Measurements from ENCODE around the gene RNF13. TPM values are rescaled to one million over a fixed set of nuclear protein-coding genes. Genes with fewer than 3 reads are reported as not detected.

Gene RNF13
- total RNA-seq, 1 donor from 2014 or later, result 124 TPM

DNA sequence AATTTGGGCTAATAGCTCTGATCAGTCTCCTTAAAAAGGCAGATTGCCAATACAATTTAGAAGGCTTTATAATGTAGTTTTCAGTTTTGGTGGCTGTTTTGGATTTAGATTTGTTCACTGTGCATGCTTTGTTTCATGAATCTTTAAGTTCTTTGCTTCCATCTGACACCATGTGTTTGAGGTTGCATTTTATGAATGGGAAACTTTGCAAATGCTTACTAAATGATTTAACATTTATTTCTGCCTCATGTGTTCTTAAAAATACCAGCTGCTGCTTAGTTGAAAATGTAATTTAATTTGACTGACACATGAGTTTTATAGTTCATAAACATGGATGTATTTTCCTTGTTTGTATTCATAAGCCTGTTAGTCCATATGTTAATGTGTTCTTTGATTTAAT lies 78.6 kb downstream of the RNF13 start:
- no peaks in the 10 kb centered on the region for H3K27me3 ChIP-seq (ENCODE audit: control insufficient read depth, insufficient read depth, low read length)
- no peak overlapping the region for H3K4me3 ChIP-seq (ENCODE audit: low read depth, low read length)
- no peak for TF ChIP-seq CTCF (IDR thresholded peaks at IDR 0.05; ENCODE audit: insufficient read depth, low read length, severe bottlenecking)
- H3K36me3 ChIP-seq (ENCODE audit: control insufficient read depth, insufficient read depth, low read length), result no peaks in the 10 kb centered on the region
- no peak for FAIRE-seq
- DNase-seq (ENCODE audit: low read depth), result no peak

DNA sequence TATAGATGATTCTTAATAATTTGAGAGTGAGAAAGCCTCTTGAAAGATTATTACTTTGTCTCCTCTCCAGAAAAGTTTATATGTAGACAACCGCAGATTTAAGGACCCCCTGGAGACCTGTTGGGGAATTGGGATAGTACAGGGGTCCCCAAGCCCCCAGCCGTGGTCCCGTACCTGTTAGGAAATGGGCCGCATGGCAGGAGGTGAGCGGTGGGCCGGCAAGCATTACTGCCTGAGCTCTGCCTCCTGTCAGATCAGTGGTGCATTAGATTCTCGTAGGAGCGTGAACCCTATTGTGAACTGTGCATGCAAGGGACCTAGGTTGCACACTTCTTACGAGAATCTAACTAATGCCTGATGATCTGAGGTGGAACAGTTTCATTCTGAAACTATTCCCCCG lies 79.4 kb downstream of the RNF13 start:
- FAIRE-seq (no peak), DNase-seq (ENCODE audit: low read depth) (no peak)
- Histone ChIP-seq H3K4me3 (ENCODE audit: low read depth, low read length) (no peak overlapping the region), H3K36me3 (ENCODE audit: control insufficient read depth, insufficient read depth, low read length) (no peaks in the 10 kb centered on the region), H3K27me3 (ENCODE audit: control insufficient read depth, insufficient read depth, low read length) (no peaks in the 10 kb centered on the region)
- TF ChIP-seq CTCF (IDR thresholded peaks at IDR 0.05; ENCODE audit: insufficient read depth, low read length, severe bottlenecking), result no peak

- Histone ChIP-seq H3K4me3 (ENCODE audit: low read depth, low read length) (no peak overlapping the region), H3K27me3 (ENCODE audit: control insufficient read depth, insufficient read depth, low read length) (no peaks in the 10 kb centered on the region), H3K36me3 (ENCODE audit: control insufficient read depth, insufficient read depth, low read length) (no peaks in the 10 kb centered on the region)
- FAIRE-seq, result no peak
- TF ChIP-seq CTCF (IDR thresholded peaks at IDR 0.05; ENCODE audit: insufficient read depth, low read length, severe bottlenecking), result no peak
- DNase-seq (ENCODE audit: low read depth), result peak; percentile 8
Observed at GRCh38 chr3:149894205-149894604, 81.2 kb downstream of the RNF13 start.

- Histone ChIP-seq H3K4me3 (ENCODE audit: low read depth, low read length) (no peak overlapping the region), H3K27me3 (ENCODE audit: control insufficient read depth, insufficient read depth, low read length) (no peaks in the 10 kb centered on the region), H3K36me3 (ENCODE audit: control insufficient read depth, insufficient read depth, low read length) (no peaks in the 10 kb centered on the region)
- TF ChIP-seq CTCF (IDR thresholded peaks at IDR 0.05; ENCODE audit: insufficient read depth, low read length, severe bottlenecking), result no peak
- no peak for DNase-seq (ENCODE audit: low read depth)
- no peak for FAIRE-seq
Observed at GRCh38 chr3:149895339-149895738, 82.3 kb downstream of the RNF13 start.

- FAIRE-seq, result no peak
- no peak for TF ChIP-seq CTCF (IDR thresholded peaks at IDR 0.05; ENCODE audit: insufficient read depth, low read length, severe bottlenecking)
- H3K36me3 ChIP-seq (ENCODE audit: control insufficient read depth, insufficient read depth, low read length), result no peaks in the 10 kb centered on the region
- no peak for DNase-seq (ENCODE audit: low read depth)
- H3K27me3 ChIP-seq (ENCODE audit: control insufficient read depth, insufficient read depth, low read length), result no peaks in the 10 kb centered on the region
- no peak overlapping the region for H3K4me3 ChIP-seq (ENCODE audit: low read depth, low read length)
Observed at GRCh38 chr3:149895769-149896168, 82.8 kb downstream of the RNF13 start.

DNA sequence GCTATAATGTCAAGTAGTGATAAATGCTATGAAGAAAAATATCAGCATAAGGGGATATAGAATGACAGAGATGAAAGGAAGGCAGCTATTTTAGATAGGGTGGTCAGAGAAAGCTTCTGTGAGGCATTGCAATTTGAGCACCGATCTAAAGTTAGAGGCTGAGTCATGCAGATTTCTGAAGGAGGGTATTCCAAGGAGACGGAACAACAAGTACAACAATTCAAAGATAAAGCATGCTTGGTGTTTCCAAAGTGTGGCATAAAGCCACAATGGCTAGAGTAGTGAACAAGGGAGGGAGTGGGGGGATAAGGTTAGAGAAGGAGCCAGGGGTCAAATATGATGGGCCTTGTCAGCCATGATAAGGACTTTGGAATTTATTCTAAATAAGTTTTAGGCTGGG lies 85.8 kb downstream of the RNF13 start:
- Histone ChIP-seq H3K27me3 (ENCODE audit: control insufficient read depth, insufficient read depth, low read length) (no peaks in the 10 kb centered on the region), H3K4me3 (ENCODE audit: low read depth, low read length) (no peak overlapping the region), H3K36me3 (ENCODE audit: control insufficient read depth, insufficient read depth, low read length) (no peaks in the 10 kb centered on the region)
- TF ChIP-seq CTCF (IDR thresholded peaks at IDR 0.05; ENCODE audit: insufficient read depth, low read length, severe bottlenecking), result no peak
- peak; percentile 12 for DNase-seq (ENCODE audit: low read depth)
- FAIRE-seq, result no peak

Measured in bronchial epithelial cell (primary cell).